Neuronal stem cell (in vitro differentiated cells): ENCODE measurements around the gene RAD51B.
"Not testable (repeated sequence)": the region's sequence is repeated elsewhere in the genome, so short reads cannot be mapped to it uniquely, and the experiment has no call there.

Experiments
- DNase-seq: peaks from one replicate; pipeline ENCODE4 v3.0.0-alpha.2; 2013; ENCODE audit warnings: low spot score
- H2AFZ ChIP-seq: one replicate; pipeline ENCODE4 v1.6.1; 2013; ENCODE audit warnings: mild to moderate bottlenecking, low read length, inconsistent platforms
- H2AK5ac ChIP-seq: 2 replicates; pipeline ENCODE4 v1.6.1; 2013; ENCODE audit warnings: low read depth, mild to moderate bottlenecking, inconsistent platforms, low read length, moderate library complexity, mixed read lengths
- H2BK120ac ChIP-seq: 2 replicates; pipeline ENCODE4 v1.6.1; 2013; ENCODE audit warnings: low read depth, mild to moderate bottlenecking, inconsistent platforms, low read length, moderate library complexity, mixed read lengths
- H2BK12ac ChIP-seq: one replicate; pipeline ENCODE4 v1.6.1; 2013; ENCODE audit warnings: low read length, inconsistent platforms
- H2BK15ac ChIP-seq: 2 replicates; pipeline ENCODE4 v1.6.1; 2013; ENCODE audit warnings: mild to moderate bottlenecking, low read length, inconsistent platforms, mixed read lengths
- H2BK5ac ChIP-seq: one replicate; pipeline ENCODE4 v1.6.1; 2013; ENCODE audit warnings: inconsistent platforms, mild to moderate bottlenecking, low read length, moderate library complexity
- H3K14ac ChIP-seq: one replicate; pipeline ENCODE4 v1.6.1; 2013; ENCODE audit warnings: low read length, inconsistent platforms
- H3K18ac ChIP-seq: 2 replicates; pipeline ENCODE4 v1.6.1; 2013; ENCODE audit warnings: low read length, inconsistent platforms
- H3K23ac ChIP-seq: 2 replicates; pipeline ENCODE4 v1.6.1; 2013; ENCODE audit warnings: low read depth, mild to moderate bottlenecking, mixed read lengths, low read length, inconsistent platforms; ENCODE audit not compliant: poor library complexity
- H3K27ac ChIP-seq: replicated peaks from 3 replicates; pipeline ENCODE4 v1.5.1; 2013; ENCODE audit warnings: low read length, inconsistent platforms
- H3K27me3 ChIP-seq, 3 experiments: 2 replicates each; pipeline ENCODE4 v1.6.1; 2013; ENCODE audit warnings: low read length in 3 of 3, mild to moderate bottlenecking in 2 of 3, inconsistent platforms in 1 of 3, low read depth in 1 of 3, mixed read lengths in 1 of 3, moderate library complexity in 1 of 3; ENCODE audit not compliant: control insufficient read depth in 3 of 3, insufficient read depth in 3 of 3
- H3K36me3 ChIP-seq, 2 donors: replicated peaks in 1 of 2; 2 replicates each; pipeline ENCODE4 v1.6.1; 2013; ENCODE audit warnings: low read length in 2 of 2; ENCODE audit not compliant: control insufficient read depth in 2 of 2, insufficient read depth in 2 of 2
- H3K4ac ChIP-seq: 2 replicates; pipeline ENCODE4 v1.6.1; 2013; ENCODE audit warnings: inconsistent platforms, mild to moderate bottlenecking, low read length, moderate library complexity
- H3K4me1 ChIP-seq, 2 donors: 1 replicate in 1 of 2; 2 replicates in 1 of 2; pipeline ENCODE4 v1.6.1; 2013; ENCODE audit warnings: low read length in 2 of 2, low read depth in 1 of 2; ENCODE audit not compliant: control insufficient read depth in 2 of 2, insufficient read depth in 1 of 2
- H3K4me2 ChIP-seq: one replicate; pipeline ENCODE4 v1.6.1; 2013; ENCODE audit warnings: mild to moderate bottlenecking, low read length, inconsistent platforms; ENCODE audit not compliant: insufficient read depth, poor library complexity, severe bottlenecking
- H3K4me3 ChIP-seq, 2 donors: 2 replicates each; pipeline ENCODE4 v1.5.1; 2013; ENCODE audit warnings: low read length in 2 of 2, mild to moderate bottlenecking in 2 of 2, inconsistent platforms in 1 of 2, moderate library complexity in 1 of 2
- H3K79me1 ChIP-seq: one replicate; pipeline ENCODE4 v1.6.1; 2013; ENCODE audit warnings: low read depth, mild to moderate bottlenecking, inconsistent platforms, low read length, moderate library complexity
- H3K9ac ChIP-seq: one replicate; pipeline ENCODE4 v1.6.1; 2013; ENCODE audit warnings: mild to moderate bottlenecking, low read depth, low read length, inconsistent platforms; ENCODE audit not compliant: poor library complexity
- H3K9me3 ChIP-seq, 2 donors: replicated peaks in 1 of 2; 2 replicates each; pipeline versions ENCODE3 to v1.6.1; 2013; ENCODE audit warnings: low read length in 2 of 2, mild to moderate bottlenecking in 2 of 2, inconsistent platforms in 1 of 2, low read depth in 1 of 2, mixed read lengths in 1 of 2, moderate library complexity in 1 of 2; ENCODE audit not compliant: control insufficient read depth in 2 of 2, insufficient read depth in 1 of 2
- H4K8ac ChIP-seq: one replicate; pipeline ENCODE4 v1.6.1; 2013; ENCODE audit warnings: low read depth, mild to moderate bottlenecking, inconsistent platforms, low read length, moderate library complexity
- H4K91ac ChIP-seq: one replicate; pipeline ENCODE4 v1.6.1; 2013; ENCODE audit warnings: low read length, low read depth, mild to moderate bottlenecking, inconsistent platforms; ENCODE audit not compliant: poor library complexity
- WGBS, 2 donors: extraction: QIAGEN DNeasy Blood & Tissue Kit; methylation state at CpG; one replicate each; pipeline ENCODE4 v1.1.7; 2013; ENCODE audit warnings: missing lambda C conversion rate in 2 of 2, mixed read lengths in 1 of 2; ENCODE audit not compliant: insufficient read length in 2 of 2, insufficient replicate concordance in 1 of 2; ENCODE audit errors: extremely low coverage in 2 of 2; 5-methylcytosine and 5-hydroxymethylcytosine counted together

The RAD51B gene

DNA sequence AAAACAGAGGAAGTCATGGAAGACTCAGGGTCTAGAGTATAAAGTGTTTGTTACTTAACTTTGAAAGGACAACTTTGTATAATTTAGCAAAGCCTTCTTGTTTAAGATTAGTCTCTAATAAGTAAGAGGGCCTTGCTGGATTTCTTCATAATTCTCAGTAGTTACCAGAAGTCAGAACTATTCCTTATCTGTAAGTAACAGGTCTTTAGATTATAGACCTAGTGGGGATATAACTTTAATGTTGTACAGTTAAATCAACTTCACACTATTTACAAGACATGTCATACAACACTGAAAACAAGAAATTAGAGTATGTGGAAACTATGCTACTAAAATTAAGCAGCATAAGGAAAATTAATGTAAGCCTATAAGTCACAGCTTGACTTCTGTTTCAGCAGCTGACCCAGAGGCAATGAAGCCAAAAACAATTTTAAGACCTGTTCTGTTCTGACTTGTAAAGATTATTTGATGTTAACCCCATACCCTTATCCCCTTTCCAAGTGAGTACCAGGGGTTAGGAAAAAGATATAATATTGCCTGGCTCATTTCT is 398.3 kb downstream of the RAD51B start:
- Histone ChIP-seq H3K27me3 (no peaks in the 10 kb centered on the region), H3K27ac (no peak overlapping the region), H3K4me3 (no peak overlapping the region), H3K9me3 (no peaks in the 10 kb centered on the region), H2AK5ac (no peak overlapping the region), H3K23ac (no peak overlapping the region), H3K36me3 (no peaks in the 10 kb centered on the region), H2BK5ac (no peak overlapping the region), H3K9ac (no peak overlapping the region), H3K4ac (no peak overlapping the region), H2BK15ac (no peak overlapping the region), H3K18ac (no peak overlapping the region), H2AFZ (no peak overlapping the region), H3K4me1 (no peaks in the 10 kb centered on the region), H3K14ac (no peak overlapping the region), H3K79me1 (no peaks in the 10 kb centered on the region), H4K91ac (no peak overlapping the region), H4K8ac (no peak overlapping the region), H2BK12ac (no peak overlapping the region), H2BK120ac (no peak overlapping the region), H3K4me2 (no peak overlapping the region)
- DNase-seq, result no peak

- H3K9ac ChIP-seq, result no peak overlapping the region
- no peak for DNase-seq
- no peak overlapping the region for H3K27ac ChIP-seq
- no peak overlapping the region for H3K18ac ChIP-seq
- no peaks in the 10 kb centered on the region for H3K9me3 ChIP-seq
- no peaks in the 10 kb centered on the region for H3K79me1 ChIP-seq
- H3K4me1 ChIP-seq, result peaks cover 2 to 3% of the 10 kb centered on the region in 2 donors
- H2BK120ac ChIP-seq, result no peak overlapping the region
- no peak overlapping the region for H3K4me2 ChIP-seq
- H2BK15ac ChIP-seq, result no peak overlapping the region
- H3K27me3 ChIP-seq, result no peaks in the 10 kb centered on the region
- H4K91ac ChIP-seq, result no peak overlapping the region
- no peak overlapping the region for H2BK5ac ChIP-seq
- no peak overlapping the region for H3K23ac ChIP-seq
- no peaks in the 10 kb centered on the region for H3K36me3 ChIP-seq
- H2AK5ac ChIP-seq, result no peak overlapping the region
- no peak overlapping the region for H3K14ac ChIP-seq
- no peak overlapping the region for H3K4me3 ChIP-seq
- no peak overlapping the region for H3K4ac ChIP-seq
- no peak overlapping the region for H2BK12ac ChIP-seq
- WGBS, 2 donors, result no CpG with 5 or more reads among the region's 7 CpGs
- H4K8ac ChIP-seq, result no peak overlapping the region
- no peak overlapping the region for H2AFZ ChIP-seq
Measured at GRCh38 chr14:68219407-68219806, 399.8 kb downstream of the RAD51B start.

DNA sequence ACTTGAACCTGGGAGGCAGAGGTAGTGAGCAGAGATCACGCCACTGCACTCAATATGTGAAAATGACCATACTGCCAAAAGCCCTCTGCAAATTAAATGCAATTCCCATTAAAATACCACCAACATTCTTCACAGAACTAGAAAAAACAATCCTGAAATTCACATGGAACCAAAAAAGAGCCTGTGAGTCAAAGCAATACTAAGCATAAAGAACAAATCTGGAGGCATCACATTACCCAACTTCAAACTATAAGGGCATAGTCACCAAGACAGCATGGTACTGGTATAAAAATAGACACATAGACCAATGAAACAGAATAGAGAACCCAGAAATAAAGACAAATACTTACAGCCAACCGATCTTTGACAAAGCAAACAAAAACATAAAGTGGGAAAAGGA is 401.5 kb downstream of the RAD51B start:
- not testable (repeated sequence) for H3K79me1 ChIP-seq, H3K14ac ChIP-seq, H2BK5ac ChIP-seq, H3K4me2 ChIP-seq, H3K36me3 ChIP-seq, H4K91ac ChIP-seq, H2BK12ac ChIP-seq, DNase-seq, H4K8ac ChIP-seq, H2BK120ac ChIP-seq, H3K9ac ChIP-seq, H3K4ac ChIP-seq, H2AK5ac ChIP-seq, H3K9me3 ChIP-seq, H3K18ac ChIP-seq, H3K27me3 ChIP-seq, H3K27ac ChIP-seq, H3K4me3 ChIP-seq, H2AFZ ChIP-seq, H2BK15ac ChIP-seq, H3K4me1 ChIP-seq, H3K23ac ChIP-seq
- no CpG with 5 or more reads among the region's 2 CpGs for WGBS, 2 donors

DNA sequence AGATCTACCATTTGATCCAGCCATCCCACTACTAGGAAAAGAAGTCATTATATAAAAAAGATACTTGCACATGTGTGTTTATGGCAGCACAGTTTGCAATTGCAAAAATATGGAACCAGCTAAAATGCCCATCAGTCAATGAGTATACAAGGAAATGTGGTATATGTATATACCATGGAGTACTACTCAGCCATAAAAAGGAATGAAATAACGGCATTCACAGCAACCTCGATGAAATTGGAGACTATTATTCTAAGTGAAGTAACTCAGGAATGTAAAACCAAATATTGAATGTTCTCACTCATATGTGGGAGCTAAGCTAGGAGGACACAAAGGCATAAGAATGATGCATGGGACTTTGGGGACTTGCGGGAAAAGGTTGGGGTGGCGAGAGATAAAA is 402.6 kb downstream of the RAD51B start:
- no peak overlapping the region for H4K91ac ChIP-seq
- no peak overlapping the region for H3K9ac ChIP-seq
- no peak overlapping the region for H3K4ac ChIP-seq
- no peak overlapping the region for H4K8ac ChIP-seq
- no peak overlapping the region for H3K23ac ChIP-seq
- no peaks in the 10 kb centered on the region for H3K79me1 ChIP-seq
- no peak overlapping the region for H2AFZ ChIP-seq
- WGBS, 2 donors, result no CpG with 5 or more reads among the region's 4 CpGs
- H2BK15ac ChIP-seq, result no peak overlapping the region
- H3K9me3 ChIP-seq, result no peaks in the 10 kb centered on the region
- no peaks in the 10 kb centered on the region for H3K36me3 ChIP-seq
- no peak overlapping the region for H3K27ac ChIP-seq
- H2BK120ac ChIP-seq, result no peak overlapping the region
- no peak overlapping the region for H2BK5ac ChIP-seq
- no peak overlapping the region for H3K18ac ChIP-seq
- H3K4me3 ChIP-seq, result no peak overlapping the region
- no peak overlapping the region for H3K14ac ChIP-seq
- no peak overlapping the region for H2AK5ac ChIP-seq
- H3K4me2 ChIP-seq, result no peak overlapping the region
- no peak overlapping the region for H2BK12ac ChIP-seq
- no peak for DNase-seq
- no peaks in the 10 kb centered on the region for H3K27me3 ChIP-seq
- H3K4me1 ChIP-seq, result peaks cover 3% of the 10 kb centered on the region in 2 donors
